CD4-positive, alpha-beta T cell (primary cell): ENCODE data around the gene PTGES3. TPM values are rescaled to one million over a fixed set of nuclear protein-coding genes. Genes with fewer than 3 reads are reported as not detected.

Experiments used
- ATAC-seq: fragments of 200-7000 bp; cut with Tn5 transposase; one replicate; pipeline ENCODE4 v1.10.0; 2022; ENCODE audit warnings: mild to moderate bottlenecking; ENCODE audit not compliant: poor library complexity
- CTCF ChIA-PET: fragments of 350-600 bp; sonication (Branson Sonifier 250); formaldehyde crosslinking; loops from one replicate; lab custom pipeline; 2021; ENCODE audit warnings: antibody characterized with exemption, inconsistent platforms; lab: Charles Lee
- POLR2A ChIA-PET: fragments of 350-600 bp; sonication (Branson Sonifier 250); formaldehyde crosslinking; loops from one replicate; lab custom pipeline; 2021; ENCODE audit warnings: antibody characterized with exemption, inconsistent platforms; lab: Charles Lee
- DNase-seq, 14 experiments: peaks; one replicate each; pipeline ENCODE4 v3.0.0-alpha.2; 2013 to 2020; ENCODE audit warnings: mixed read lengths in 2 of 14
- H3K27ac ChIP-seq, 2 donors: one replicate each; pipeline versions ENCODE4 v1.5.1 to v1.7.0; 2013; ENCODE audit warnings: low read length in 2 of 2, low read depth in 1 of 2, mild to moderate bottlenecking in 1 of 2
- H3K27me3 ChIP-seq, 2 experiments: 1 replicate in 1 of 2; 2 replicates in 1 of 2; pipeline versions ENCODE4 v1.6.1 to v1.7.0; 2013; ENCODE audit warnings: low read length in 2 of 2, control low read depth in 1 of 2, mild to moderate bottlenecking in 1 of 2, moderate library complexity in 1 of 2; ENCODE audit not compliant: insufficient read depth in 2 of 2, control insufficient read depth in 1 of 2
- H3K36me3 ChIP-seq: one replicate; pipeline ENCODE4 v1.6.1; 2013; ENCODE audit warnings: low read length, control low read depth; ENCODE audit not compliant: insufficient read depth
- H3K4me1 ChIP-seq: one replicate; pipeline ENCODE4 v1.6.1; 2013; ENCODE audit warnings: low read length, control low read depth; ENCODE audit not compliant: insufficient read depth
- H3K4me3 ChIP-seq: one replicate; pipeline ENCODE4 v1.5.1; 2013; ENCODE audit warnings: mild to moderate bottlenecking, low read length, moderate library complexity
- H3K9me3 ChIP-seq, 2 experiments: 1 replicate in 1 of 2; 2 replicates in 1 of 2; pipeline versions ENCODE4 v1.6.1 to v1.7.0; 2013; ENCODE audit warnings: low read length in 2 of 2, mild to moderate bottlenecking in 2 of 2, control low read depth in 1 of 2, moderate library complexity in 1 of 2; ENCODE audit not compliant: control insufficient read depth in 1 of 2, insufficient read depth in 1 of 2
- H3K27ac Mint-ChIP-seq: one replicate; pipeline ENCODE4 v1.8.0; 2020; ENCODE audit warnings: mixed read lengths
- H3K27me3 Mint-ChIP-seq: one replicate; pipeline ENCODE4 v1.8.0; 2021; ENCODE audit warnings: mixed read lengths
- H3K36me3 Mint-ChIP-seq: one replicate; pipeline ENCODE4 v1.8.0; 2021; ENCODE audit warnings: low read depth, mixed read lengths
- H3K4me1 Mint-ChIP-seq: one replicate; pipeline ENCODE4 v1.8.0; 2021; ENCODE audit warnings: low read depth, mixed read lengths
- H3K4me3 Mint-ChIP-seq: one replicate; pipeline ENCODE4 v1.8.0; 2020; ENCODE audit warnings: mild to moderate bottlenecking, mixed read lengths
- H3K9me3 Mint-ChIP-seq: one replicate; pipeline ENCODE4 v1.8.0; 2020; ENCODE audit warnings: mixed read lengths
- intact Hi-C, 2 experiments: fragments of 100-400 bp; cut with DNase I in 1 of 2; cut with micrococcal nuclease in 1 of 2; formaldehyde crosslinking; loops; one replicate each; pipeline versions ENCODE4 v1.15.1 to v1.9.0; 2023 to 2025; cut with DNase I, micrococcal nuclease
- total RNA-seq, 174 experiments: library from RNA in 2 of 174; stranded (reverse) in 2 of 174; gene quantifications; one replicate each; pipeline ENCODE4 v1.2.3 and lab custom pipeline; 2021 to 2026
- TF ChIP-seq, protein P1 (sequence below): fragments of 200-600 bp; IDR thresholded peaks from one replicate; pipeline ENCODE4 v1.8.0; 2022; ENCODE audit warnings: antibody characterized with exemption, mild to moderate bottlenecking

PTGES3 gene
- total RNA-seq, 2 experiments from 2014 or later: 146 to 154 TPM

DNA sequence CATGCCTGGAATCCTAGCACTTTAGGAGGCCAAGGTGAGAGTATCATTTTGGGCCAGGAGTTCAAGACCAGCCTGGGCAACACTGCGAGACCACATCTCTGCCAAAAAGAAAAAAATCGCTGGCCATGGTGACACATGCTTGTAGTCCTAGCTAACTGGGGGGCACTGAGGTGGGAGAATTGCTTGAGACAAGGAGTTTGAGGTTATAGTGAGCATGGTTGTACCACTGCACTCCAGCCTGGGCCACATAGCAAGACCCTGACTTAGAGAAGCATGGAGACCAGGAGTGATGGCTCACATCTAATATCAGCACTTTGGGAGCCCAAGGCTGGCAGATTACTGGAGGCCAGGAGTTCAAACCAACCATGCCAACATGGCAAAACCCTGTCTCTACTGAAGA is 9.2 kb downstream of the PTGES3 start:
- Mint-ChIP-seq H3K4me3 (peak overlapping the region; percentile 54), H3K27me3 (no peaks in the 10 kb centered on the region), H3K4me1 (peaks cover 57% of the 10 kb centered on the region), H3K36me3 (peaks cover 58% of the 10 kb centered on the region), H3K9me3 (no peaks in the 10 kb centered on the region), H3K27ac (peak overlapping the region; percentile 74)
- TF ChIP-seq, protein P1, sequence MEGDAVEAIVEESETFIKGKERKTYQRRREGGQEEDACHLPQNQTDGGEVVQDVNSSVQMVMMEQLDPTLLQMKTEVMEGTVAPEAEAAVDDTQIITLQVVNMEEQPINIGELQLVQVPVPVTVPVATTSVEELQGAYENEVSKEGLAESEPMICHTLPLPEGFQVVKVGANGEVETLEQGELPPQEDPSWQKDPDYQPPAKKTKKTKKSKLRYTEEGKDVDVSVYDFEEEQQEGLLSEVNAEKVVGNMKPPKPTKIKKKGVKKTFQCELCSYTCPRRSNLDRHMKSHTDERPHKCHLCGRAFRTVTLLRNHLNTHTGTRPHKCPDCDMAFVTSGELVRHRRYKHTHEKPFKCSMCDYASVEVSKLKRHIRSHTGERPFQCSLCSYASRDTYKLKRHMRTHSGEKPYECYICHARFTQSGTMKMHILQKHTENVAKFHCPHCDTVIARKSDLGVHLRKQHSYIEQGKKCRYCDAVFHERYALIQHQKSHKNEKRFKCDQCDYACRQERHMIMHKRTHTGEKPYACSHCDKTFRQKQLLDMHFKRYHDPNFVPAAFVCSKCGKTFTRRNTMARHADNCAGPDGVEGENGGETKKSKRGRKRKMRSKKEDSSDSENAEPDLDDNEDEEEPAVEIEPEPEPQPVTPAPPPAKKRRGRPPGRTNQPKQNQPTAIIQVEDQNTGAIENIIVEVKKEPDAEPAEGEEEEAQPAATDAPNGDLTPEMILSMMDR: no peak
- no peaks in the 10 kb centered on the region for H3K27me3 ChIP-seq
- intact Hi-C loops: loop anchor here in 1 of 2 experiments (10.0 kb wide), 1 partner anchor 46 kb away; the partner anchor contains the start of gene NACA
- H3K27ac ChIP-seq: peak overlapping the region in 1 of 2 donors; percentile 21
- CTCF ChIA-PET: interaction anchor here (0.6 to 2.5 kb wide), 3 partner anchors 10 to 844 kb away, joined by 3 to 7 read pairs (median 4); no protein-coding TSS in a partner anchor
- no peaks in the 10 kb centered on the region for H3K9me3 ChIP-seq
- POLR2A ChIA-PET: interaction anchor here (1.1 to 6.4 kb wide), 4 partner anchors 7 to 73 kb away, joined by 3 to 64 read pairs (median 5); partner anchors contain the start of genes BAZ2A and PTGES3
- H3K36me3 ChIP-seq: peaks cover 23% of the 10 kb centered on the region
- DNase-seq (no peak), ATAC-seq (no peak)
- no peak overlapping the region for H3K4me3 ChIP-seq
- peaks cover 77% of the 10 kb centered on the region for H3K4me1 ChIP-seq

DNA sequence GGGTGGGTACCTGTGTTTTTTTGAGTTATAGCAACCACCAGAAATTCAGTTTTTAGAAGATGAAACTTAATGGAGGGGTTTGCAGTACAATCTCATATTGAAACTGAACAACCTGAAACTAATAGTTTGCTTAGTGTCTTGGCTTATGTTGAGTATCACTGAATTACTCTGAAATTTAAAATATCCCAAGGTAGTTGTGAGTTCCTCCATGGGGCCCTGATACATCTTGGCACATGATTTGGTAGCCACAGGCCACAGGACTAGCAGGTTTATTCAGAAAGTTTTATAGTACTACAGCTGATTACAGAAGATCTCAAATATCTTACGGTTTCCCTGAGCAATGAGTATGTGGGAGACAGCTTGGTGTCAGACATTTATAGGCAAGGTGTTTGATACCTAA is 10.4 kb downstream of the PTGES3 start:
- DNase-seq: no peak
- no peaks in the 10 kb centered on the region for H3K27me3 Mint-ChIP-seq
- peak overlapping the region; percentile 74 for H3K27ac Mint-ChIP-seq
- Histone ChIP-seq H3K4me3 (no peak overlapping the region), H3K36me3 (peaks cover 25% of the 10 kb centered on the region), H3K9me3 (no peaks in the 10 kb centered on the region), H3K27ac (no peak overlapping the region), H3K4me1 (peaks cover 74% of the 10 kb centered on the region), H3K27me3 (no peaks in the 10 kb centered on the region)
- H3K9me3 Mint-ChIP-seq: no peaks in the 10 kb centered on the region
- ChIA-PET POLR2A (interaction anchor here (0.6 to 6.4 kb wide), 5 partner anchors 8 to 416 kb away, joined by 3 to 64 read pairs (median 3); partner anchors contain the start of genes ATP5F1B and PTGES3), CTCF (interaction anchor here (2.5 kb wide), 1 partner anchor 41 kb away, joined by 7 read pairs; no protein-coding TSS in a partner anchor)
- H3K4me3 Mint-ChIP-seq: peak overlapping the region; percentile 35
- intact Hi-C loops: loop anchor here in 1 of 2 experiments (10.0 kb wide), 1 partner anchor 47 kb away; the partner anchor contains the start of gene NACA
- TF ChIP-seq, protein P1: no peak
- peaks cover 63% of the 10 kb centered on the region for H3K36me3 Mint-ChIP-seq
- peaks cover 58% of the 10 kb centered on the region for H3K4me1 Mint-ChIP-seq
- no peak for ATAC-seq

DNA sequence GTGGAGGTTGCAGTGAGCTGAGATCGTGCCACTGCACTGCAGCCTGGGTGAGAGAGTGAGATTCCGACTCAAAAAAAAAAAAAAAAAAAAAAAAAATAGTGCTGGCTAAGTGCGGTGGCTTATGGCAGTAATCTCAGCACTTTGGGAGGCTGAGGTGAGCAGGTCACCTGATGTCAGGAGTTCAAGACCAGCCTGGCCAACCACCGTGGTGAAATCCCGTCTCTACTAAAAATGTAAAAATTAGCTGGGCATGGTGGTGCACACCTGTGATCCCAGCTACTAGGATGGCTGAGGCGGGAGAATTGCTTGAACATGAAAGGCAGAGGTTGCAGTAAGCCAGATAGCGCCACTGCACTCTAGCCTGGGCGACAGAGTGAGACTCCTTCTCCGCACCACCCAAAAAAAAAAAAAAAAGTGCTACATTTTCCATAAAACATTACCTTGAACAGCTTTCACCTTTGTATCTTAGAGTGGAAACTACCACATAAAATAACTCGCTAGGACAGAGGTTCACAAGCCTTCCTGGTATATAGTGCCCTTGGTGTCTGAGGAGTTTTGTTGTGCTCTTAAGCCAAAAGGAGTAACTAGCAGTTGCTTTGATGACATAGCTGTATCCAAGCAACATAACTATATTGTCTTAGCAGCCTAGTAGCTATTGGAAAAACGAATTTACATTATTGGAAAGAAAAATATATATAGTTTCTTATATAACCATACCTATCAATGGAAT is 11.1 kb downstream of the PTGES3 start:
- H3K9me3 Mint-ChIP-seq: no peaks in the 10 kb centered on the region
- POLR2A ChIA-PET: interaction anchor here (0.6 to 6.4 kb wide), 5 partner anchors 8 to 417 kb away, joined by 3 to 64 read pairs (median 3); partner anchors contain the start of genes ATP5F1B and PTGES3
- H3K27ac Mint-ChIP-seq: peak overlapping the region; percentile 74
- no peak overlapping the region for H3K4me3 ChIP-seq
- no peaks in the 10 kb centered on the region for H3K27me3 ChIP-seq
- H3K36me3 ChIP-seq: peaks cover 30% of the 10 kb centered on the region
- intact Hi-C loops: loop anchor here in 1 of 2 experiments (10.0 kb wide), 1 partner anchor 48 kb away; the partner anchor contains the start of gene NACA
- no peaks in the 10 kb centered on the region for H3K27me3 Mint-ChIP-seq
- peak; percentile 54 for ATAC-seq
- DNase-seq: peak in 2 of 14 experiments; percentile 11 to 35
- TF ChIP-seq, protein P1: no peak
- CTCF ChIA-PET: interaction anchor here (0.7 to 2.5 kb wide), 3 partner anchors 8 to 46 kb away, joined by 3 to 7 read pairs (median 5); no protein-coding TSS in a partner anchor
- H3K4me1 Mint-ChIP-seq: peaks cover 58% of the 10 kb centered on the region
- H3K27ac ChIP-seq: no peak overlapping the region
- H3K4me1 ChIP-seq: peaks cover 72% of the 10 kb centered on the region
- peaks cover 66% of the 10 kb centered on the region for H3K36me3 Mint-ChIP-seq
- no peak overlapping the region for H3K4me3 Mint-ChIP-seq
- H3K9me3 ChIP-seq: no peaks in the 10 kb centered on the region
